Neural progenitor cell (in vitro differentiated cells): ENCODE results near the gene NRM. TPM values are rescaled to one million over a fixed set of nuclear protein-coding genes. Genes with fewer than 3 reads are reported as not detected.
A peak's percentile ranks its signal among the peaks of the same experiment; 100 is the strongest.
"Not testable (repeated sequence)": the region's sequence is repeated elsewhere in the genome, so short reads cannot be mapped to it uniquely, and the experiment has no call there.

Experiments used
- DNase-seq: peaks from one replicate; pipeline ENCODE4 v3.0.0-alpha.2; 2016; ENCODE audit warnings: low spot score
- H2AFZ ChIP-seq: fragments of 200-600 bp; sonication (generic); replicated peaks from 2 replicates; pipeline ENCODE4 v1.6.1; 2016; ENCODE audit warnings: antibody characterized with exemption
- H3F3A ChIP-seq: fragments of 200-600 bp; sonication (generic); 2 replicates; pipeline ENCODE4 v1.6.1; 2016; ENCODE audit warnings: antibody characterized with exemption, low read depth
- H3K27ac ChIP-seq: fragments of 200-600 bp; sonication (generic); 2 replicates; pipeline ENCODE4 v1.5.1; 2016; ENCODE audit warnings: mild to moderate bottlenecking
- H3K27me3 ChIP-seq: fragments of 200-600 bp; sonication (generic); 2 replicates; pipeline ENCODE4 v1.6.1; 2016; ENCODE audit warnings: mild to moderate bottlenecking, moderate library complexity
- H3K36me3 ChIP-seq: fragments of 200-600 bp; sonication (generic); 2 replicates; pipeline ENCODE4 v1.5.1; 2016
- H3K4me1 ChIP-seq: fragments of 200-600 bp; sonication (generic); 2 replicates; pipeline ENCODE4 v1.6.1; 2016; ENCODE audit warnings: mixed run types
- H3K4me2 ChIP-seq: fragments of 200-600 bp; sonication (generic); 2 replicates; pipeline ENCODE4 v1.6.1; 2016
- H3K4me3 ChIP-seq: fragments of 200-600 bp; sonication (generic); 2 replicates; pipeline ENCODE4 v1.5.1; 2016
- H3K79me2 ChIP-seq: fragments of 200-600 bp; sonication (generic); 2 replicates; pipeline ENCODE4 v1.6.1; 2016; ENCODE audit warnings: low read depth
- H3K9ac ChIP-seq: fragments of 200-600 bp; sonication (generic); 2 replicates; pipeline ENCODE4 v1.6.1; 2016
- H3K9me3 ChIP-seq: fragments of 200-600 bp; sonication (generic); 2 replicates; pipeline ENCODE4 v1.5.1; 2016; ENCODE audit warnings: low read depth
- H4K20me1 ChIP-seq: fragments of 200-600 bp; sonication (generic); 2 replicates; pipeline ENCODE4 v1.6.1; 2016; ENCODE audit warnings: low read depth
- H3K27ac Mint-ChIP-seq: 3 replicates; pipeline ENCODE4 v1.8.0; 2021; ENCODE audit warnings: mixed read lengths
- H3K27me3 Mint-ChIP-seq: 2 replicates; pipeline ENCODE4 v1.8.0; 2022; ENCODE audit warnings: low read depth, mild to moderate bottlenecking, inconsistent platforms, moderate library complexity, mixed read lengths; ENCODE audit not compliant: insufficient read depth
- H3K36me3 Mint-ChIP-seq: 3 replicates; pipeline ENCODE4 v1.8.0; 2021; ENCODE audit warnings: mixed read lengths
- H3K4me1 Mint-ChIP-seq: 3 replicates; pipeline ENCODE4 v1.8.0; 2021; ENCODE audit warnings: mixed read lengths
- H3K4me3 Mint-ChIP-seq: 3 replicates; pipeline ENCODE4 v1.8.0; 2021; ENCODE audit warnings: mild to moderate bottlenecking, moderate library complexity, mixed read lengths
- H3K9me3 Mint-ChIP-seq: 3 replicates; pipeline ENCODE4 v1.8.0; 2020; ENCODE audit warnings: mixed read lengths
- EZH2 ChIP-seq: fragments of 200-600 bp; sonication (generic); IDR thresholded peaks from 2 replicates; pipeline ENCODE4 v1.6.1; 2017; ENCODE audit warnings: antibody characterized with exemption, mild to moderate bottlenecking, moderate library complexity
- EZH2phosphoT487 ChIP-seq: fragments of 200-600 bp; sonication (generic); IDR thresholded peaks from 2 replicates; pipeline ENCODE4 v1.6.1; 2017; ENCODE audit warnings: antibody characterized with exemption
- total RNA-seq: library from RNA; depleted of rRNA; stranded (reverse); fragments of >200 nt; gene quantifications from 2 replicates; pipeline ENCODE4 v1.2.3, GENCODE V29; 2015; ENCODE audit warnings: low replicate concordance
- TF ChIP-seq, protein P1 (sequence below): fragments of 200-600 bp; sonication (generic); IDR thresholded peaks from 2 replicates; pipeline ENCODE4 v1.5.1; 2017; ENCODE audit warnings: antibody characterized with exemption, mild to moderate bottlenecking

The NRM gene
- total RNA-seq, 1 donor from 2014 or later: 12.4 TPM

- peak overlapping the region; percentile 99 for H3K27ac Mint-ChIP-seq
- peaks cover 14% of the 10 kb centered on the region for H3K27me3 Mint-ChIP-seq
- H3K36me3 ChIP-seq: peaks cover 4% of the 10 kb centered on the region
- H3K27ac ChIP-seq: peak overlapping the region; percentile 85
- peaks cover 65% of the 10 kb centered on the region for H3K4me1 Mint-ChIP-seq
- peak overlapping the region; percentile 75 for H3K4me2 ChIP-seq
- peaks cover 44% of the 10 kb centered on the region for H4K20me1 ChIP-seq
- TF ChIP-seq EZH2phosphoT487: no peak
- H3K4me3 Mint-ChIP-seq: peak overlapping the region; percentile 98
- peaks cover 2% of the 10 kb centered on the region for H3K9me3 Mint-ChIP-seq
- H3K4me1 ChIP-seq: peaks cover 18% of the 10 kb centered on the region
- H2AFZ ChIP-seq: no peak overlapping the region
- H3K79me2 ChIP-seq: peaks cover 85% of the 10 kb centered on the region
- peaks cover 77% of the 10 kb centered on the region for H3F3A ChIP-seq
- H3K4me3 ChIP-seq: peak overlapping the region; percentile 85
- DNase-seq: peak; percentile 87
- peak overlapping the region; percentile 90 for H3K9ac ChIP-seq
- H3K9me3 ChIP-seq: no peaks in the 10 kb centered on the region
- H3K27me3 ChIP-seq: no peaks in the 10 kb centered on the region
- peaks cover 35% of the 10 kb centered on the region for H3K36me3 Mint-ChIP-seq
Observed at GRCh38 chr6:30720738-30721197, 30.0 kb upstream of the NRM start.

DNA sequence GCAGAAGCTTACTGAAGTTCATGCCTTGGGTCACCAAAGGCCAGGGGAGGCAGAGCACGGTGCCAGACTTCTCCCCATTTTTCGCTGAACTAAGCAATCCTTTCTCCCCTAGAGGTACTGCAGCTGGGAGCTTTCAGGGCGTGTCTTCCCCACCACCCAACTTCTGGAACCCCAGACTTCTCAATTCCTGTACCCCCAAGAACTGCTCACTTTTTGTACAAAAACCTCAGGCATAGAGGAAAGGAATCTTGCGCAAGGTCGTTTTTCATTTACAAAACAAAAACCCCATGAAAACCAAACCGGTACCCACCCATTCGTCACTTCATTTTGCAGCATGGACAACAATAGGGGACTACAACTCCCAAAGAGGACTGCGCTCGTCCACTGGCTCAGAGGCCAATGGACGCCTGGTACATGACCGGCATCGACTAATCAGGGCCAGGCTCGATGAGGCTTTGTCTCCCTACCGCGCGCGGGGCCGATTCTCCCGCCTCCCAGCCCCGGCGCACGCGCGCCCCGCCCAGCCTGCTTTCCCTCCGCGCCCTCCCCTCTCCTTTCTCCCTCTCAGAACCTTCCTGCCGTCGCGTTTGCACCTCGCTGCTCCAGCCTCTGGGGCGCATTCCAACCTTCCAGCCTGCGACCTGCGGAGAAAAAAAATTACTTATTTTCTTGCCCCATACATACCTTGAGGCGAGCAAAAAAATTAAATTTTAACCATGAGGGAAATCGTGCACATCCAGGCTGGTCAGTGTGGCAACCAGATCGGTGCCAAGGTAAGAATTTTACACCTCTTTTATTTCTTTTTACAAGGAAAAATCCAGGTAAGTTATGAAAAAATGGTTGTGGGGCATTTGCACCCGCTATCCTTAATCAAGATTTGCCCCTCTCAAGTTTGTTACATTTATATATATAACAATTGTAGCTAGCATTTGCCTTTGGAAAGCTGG is 29.3 kb upstream of the NRM start, which contains the start of gene TUBB:
Gene TUBB (plus strand): TSS at position 562 of the 947 bp plus-strand sequence. CDS start 155 bp downstream, at position 717.
- H2AFZ ChIP-seq: peak within 1 kb of the TSS; percentile 78
- peak within 1 kb of the TSS; percentile 85 for H3K4me3 ChIP-seq
- H3K27me3 ChIP-seq: no peaks in the 10 kb centered on the region
- H3K9ac ChIP-seq: peak within 1 kb of the TSS; percentile 90
- peaks cover 18% of the 10 kb centered on the region for H3K4me1 ChIP-seq
- Mint-ChIP-seq H3K4me3 (peak within 1 kb of the TSS; percentile 98), H3K36me3 (peaks cover 40% of the 10 kb centered on the region), H3K27me3 (peaks cover 12% of the 10 kb centered on the region), H3K27ac (peak within 1 kb of the TSS; percentile 99), H3K9me3 (peaks cover 2% of the 10 kb centered on the region), H3K4me1 (peaks cover 65% of the 10 kb centered on the region)
- peak within 1 kb of the TSS; percentile 90 for H3K4me2 ChIP-seq
- H3K9me3 ChIP-seq: no peaks in the 10 kb centered on the region
- TF ChIP-seq, protein P1, sequence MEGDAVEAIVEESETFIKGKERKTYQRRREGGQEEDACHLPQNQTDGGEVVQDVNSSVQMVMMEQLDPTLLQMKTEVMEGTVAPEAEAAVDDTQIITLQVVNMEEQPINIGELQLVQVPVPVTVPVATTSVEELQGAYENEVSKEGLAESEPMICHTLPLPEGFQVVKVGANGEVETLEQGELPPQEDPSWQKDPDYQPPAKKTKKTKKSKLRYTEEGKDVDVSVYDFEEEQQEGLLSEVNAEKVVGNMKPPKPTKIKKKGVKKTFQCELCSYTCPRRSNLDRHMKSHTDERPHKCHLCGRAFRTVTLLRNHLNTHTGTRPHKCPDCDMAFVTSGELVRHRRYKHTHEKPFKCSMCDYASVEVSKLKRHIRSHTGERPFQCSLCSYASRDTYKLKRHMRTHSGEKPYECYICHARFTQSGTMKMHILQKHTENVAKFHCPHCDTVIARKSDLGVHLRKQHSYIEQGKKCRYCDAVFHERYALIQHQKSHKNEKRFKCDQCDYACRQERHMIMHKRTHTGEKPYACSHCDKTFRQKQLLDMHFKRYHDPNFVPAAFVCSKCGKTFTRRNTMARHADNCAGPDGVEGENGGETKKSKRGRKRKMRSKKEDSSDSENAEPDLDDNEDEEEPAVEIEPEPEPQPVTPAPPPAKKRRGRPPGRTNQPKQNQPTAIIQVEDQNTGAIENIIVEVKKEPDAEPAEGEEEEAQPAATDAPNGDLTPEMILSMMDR: peak; percentile 22
- TF ChIP-seq EZH2 (no peak), EZH2phosphoT487 (no peak)
- DNase-seq: peak; percentile 99
- peak within 1 kb of the TSS; percentile 85 for H3K27ac ChIP-seq
- peaks cover 4% of the 10 kb centered on the region for H3K36me3 ChIP-seq
- H3K79me2 ChIP-seq: peaks cover 92% of the 10 kb centered on the region
- peaks cover 37% of the 10 kb centered on the region for H4K20me1 ChIP-seq
- H3F3A ChIP-seq: peaks cover 70% of the 10 kb centered on the region

GRCh38 chr6:30719356-30719755 is 28.6 kb upstream of the NRM start:
- Histone ChIP-seq H3K4me2 (peak overlapping the region; percentile 90), H3K36me3 (peaks cover 4% of the 10 kb centered on the region), H3K9me3 (no peaks in the 10 kb centered on the region), H3K9ac (no peak overlapping the region), H3K79me2 (peaks cover 92% of the 10 kb centered on the region), H3K27me3 (no peaks in the 10 kb centered on the region), H3K4me3 (peak overlapping the region; percentile 85), H4K20me1 (peaks cover 30% of the 10 kb centered on the region), H2AFZ (peak overlapping the region; percentile 78), H3F3A (peaks cover 63% of the 10 kb centered on the region), H3K27ac (peak overlapping the region; percentile 72), H3K4me1 (peaks cover 18% of the 10 kb centered on the region)
- Mint-ChIP-seq H3K27ac (peak overlapping the region; percentile 99), H3K4me3 (peak overlapping the region; percentile 98), H3K9me3 (peaks cover 2% of the 10 kb centered on the region), H3K36me3 (peaks cover 42% of the 10 kb centered on the region), H3K27me3 (peaks cover 12% of the 10 kb centered on the region), H3K4me1 (peaks cover 63% of the 10 kb centered on the region)
- TF ChIP-seq EZH2phosphoT487 (no peak), EZH2 (no peak)
- TF ChIP-seq, protein P1: no peak
- DNase-seq: peak; percentile 37

DNA sequence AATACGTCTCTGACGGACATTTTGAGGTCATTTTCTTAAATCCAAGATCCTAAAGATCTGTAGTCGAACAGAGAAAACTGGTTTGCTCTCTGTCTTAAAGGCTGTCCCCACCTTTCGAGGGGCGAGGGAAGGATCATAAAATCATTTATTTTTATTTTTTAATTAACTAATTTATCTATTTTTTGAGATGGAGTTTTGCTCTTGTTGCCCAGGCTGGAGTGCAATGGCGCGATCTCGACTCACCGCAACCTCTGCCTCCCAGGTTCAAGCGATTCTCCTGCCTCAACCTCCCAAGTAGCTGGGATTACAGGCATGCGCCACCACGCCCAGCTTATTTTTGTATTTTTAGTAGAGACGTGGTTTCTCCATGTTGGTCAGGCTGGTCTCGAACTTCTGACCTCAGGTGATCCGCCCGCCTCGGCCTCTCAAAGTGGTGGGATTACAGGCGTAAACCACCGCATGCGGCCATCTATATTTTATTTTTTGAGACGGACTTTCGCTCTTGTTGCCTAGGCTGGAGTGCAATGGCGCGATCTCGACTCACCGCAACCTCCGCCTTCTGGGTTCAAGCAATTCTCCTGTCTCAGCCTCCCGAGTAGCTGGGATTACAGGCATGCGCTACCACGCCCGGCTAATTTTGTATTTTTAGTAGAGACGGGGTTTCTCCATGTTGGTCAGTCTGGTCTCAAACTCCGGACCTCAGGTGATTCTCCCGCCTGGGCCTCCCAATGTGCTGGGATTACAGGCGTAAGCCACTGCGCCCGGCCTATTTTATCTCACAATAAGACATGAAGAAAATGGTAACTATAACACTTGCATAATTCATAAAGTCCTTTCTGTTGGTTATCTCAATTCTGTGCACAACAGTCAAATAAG is 27.3 kb upstream of the NRM start:
- Histone ChIP-seq H3K4me1 (peaks cover 11% of the 10 kb centered on the region), H3K27ac (peak overlapping the region; percentile 85), H3K4me3 (peak overlapping the region; percentile 77), H3F3A (peaks cover 50% of the 10 kb centered on the region), H3K9ac (peak overlapping the region; percentile 15), H3K79me2 (peaks cover 81% of the 10 kb centered on the region), H3K4me2 (peak overlapping the region; percentile 90), H4K20me1 (peaks cover 17% of the 10 kb centered on the region)
- H2AFZ ChIP-seq, H3K36me3 ChIP-seq, DNase-seq, H3K9me3 Mint-ChIP-seq, H3K27me3 ChIP-seq, H3K9me3 ChIP-seq: not testable (repeated sequence)
- Mint-ChIP-seq H3K4me3 (peak overlapping the region; percentile 98), H3K36me3 (peaks cover 40% of the 10 kb centered on the region), H3K4me1 (peaks cover 52% of the 10 kb centered on the region), H3K27me3 (peaks cover 14% of the 10 kb centered on the region), H3K27ac (peak overlapping the region; percentile 100)
